ENCODE data around the gene IRAK3. TPM values are rescaled to one million over a fixed set of nuclear protein-coding genes. Genes with fewer than 3 reads are reported as not detected.

Gene IRAK3
- total RNA-seq, 1 experiment from 2014 or later = 0.44 TPM

- H3K79me1 ChIP-seq (ENCODE audit: insufficient read depth, low read depth, low read length, poor library complexity, severe bottlenecking) = no peaks in the 10 kb centered on the region
- no peak overlapping the region for H3K4ac ChIP-seq (ENCODE audit: low read depth, low read length)
- no peak overlapping the region for H2BK20ac ChIP-seq (ENCODE audit: low read depth, low read length, poor library complexity, severe bottlenecking)
- Mint-ChIP-seq H3K36me3 (ENCODE audit: insufficient read depth in 1 of 3, low read depth in 3 of 3) (no peaks in the 10 kb centered on the region), H3K27me3 (ENCODE audit: low read depth) (no peaks in the 10 kb centered on the region), H3K9me3 (no peaks in the 10 kb centered on the region), H3K27ac (no peak overlapping the region), H3K4me3 (no peak overlapping the region), H3K4me1 (peaks cover 7 to 8% of the 10 kb centered on the region in 2 experiments)
- H3K23me2 ChIP-seq (ENCODE audit: insufficient read length, low read depth, low read length, poor library complexity, severe bottlenecking) = no peaks in the 10 kb centered on the region
- H3K14ac ChIP-seq (ENCODE audit: insufficient read depth, low read length) = no peak overlapping the region
- no peaks in the 10 kb centered on the region for H3K27me3 ChIP-seq (ENCODE audit: insufficient read depth, low read length)
- no peaks in the 10 kb centered on the region for H3K4me1 ChIP-seq (ENCODE audit: insufficient read depth, low read length)
- H4K5ac ChIP-seq (ENCODE audit: insufficient read length, low read depth, low read length) = no peak overlapping the region
- no peak overlapping the region for H3K9ac ChIP-seq (ENCODE audit: extremely low read depth, insufficient read length, low read length)
- WGBS (ENCODE audit: extremely low coverage, insufficient read length, low lambda C conversion rate) = no CpG with 5 or more reads among the region's 2 CpGs
- no peak overlapping the region for H4K91ac ChIP-seq (ENCODE audit: insufficient read length, low read depth, low read length)
- H4K8ac ChIP-seq (replicated peaks; ENCODE audit: insufficient read length, low read depth, low read length) = no peak overlapping the region
- no peak overlapping the region for H2BK12ac ChIP-seq (ENCODE audit: insufficient read length, low read depth, low read length)
- no peak overlapping the region for H3T11ph ChIP-seq (ENCODE audit: low read length)
- H3K79me2 ChIP-seq (ENCODE audit: insufficient read depth, low read length) = no peaks in the 10 kb centered on the region
- no peak overlapping the region for H3K56ac ChIP-seq (ENCODE audit: insufficient read length, low read depth, low read length)
- DNase-seq = no peak
- no peak overlapping the region for H2BK5ac ChIP-seq (ENCODE audit: insufficient read length, low read length)
- H3K4me2 ChIP-seq (ENCODE audit: insufficient read depth, insufficient read length, low read length) = no peak overlapping the region
- no peak overlapping the region for H3K18ac ChIP-seq (ENCODE audit: insufficient read length, low read depth, low read length)
- H2BK15ac ChIP-seq (ENCODE audit: low read depth, low read length) = no peak overlapping the region
- H3K23ac ChIP-seq (ENCODE audit: insufficient read length, low read depth, low read length) = no peak overlapping the region
- no peaks in the 10 kb centered on the region for H3K9me3 ChIP-seq (ENCODE audit: control insufficient read depth, low read depth, low read length)
- H2AK5ac ChIP-seq (ENCODE audit: insufficient read length, low read length) = no peak overlapping the region
- H2BK120ac ChIP-seq (ENCODE audit: low read depth, low read length, poor library complexity, severe bottlenecking) = no peak overlapping the region
- no peak overlapping the region for H3K27ac ChIP-seq (ENCODE audit: insufficient read length, low read depth, low read length)
- no peaks in the 10 kb centered on the region for H4K20me1 ChIP-seq (ENCODE audit: control insufficient read depth, insufficient read depth, insufficient read length)
- no peak for TF ChIP-seq CTCF (conservative IDR thresholded peaks at IDR 0.05)
- no peak overlapping the region for H2AFZ ChIP-seq (ENCODE audit: low read length)
Measured at GRCh38 chr12:66252771-66253170, 63.8 kb downstream of the IRAK3 start.
